Measurements from ENCODE around the gene GATD1. TPM values are rescaled to one million over a fixed set of nuclear protein-coding genes. Genes with fewer than 3 reads are reported as not detected.
A peak's percentile ranks its signal among the peaks of the same experiment; 100 is the strongest.

GATD1 gene
- total RNA-seq, 1 donor from 2014 or later, result 81.7 TPM

DNA sequence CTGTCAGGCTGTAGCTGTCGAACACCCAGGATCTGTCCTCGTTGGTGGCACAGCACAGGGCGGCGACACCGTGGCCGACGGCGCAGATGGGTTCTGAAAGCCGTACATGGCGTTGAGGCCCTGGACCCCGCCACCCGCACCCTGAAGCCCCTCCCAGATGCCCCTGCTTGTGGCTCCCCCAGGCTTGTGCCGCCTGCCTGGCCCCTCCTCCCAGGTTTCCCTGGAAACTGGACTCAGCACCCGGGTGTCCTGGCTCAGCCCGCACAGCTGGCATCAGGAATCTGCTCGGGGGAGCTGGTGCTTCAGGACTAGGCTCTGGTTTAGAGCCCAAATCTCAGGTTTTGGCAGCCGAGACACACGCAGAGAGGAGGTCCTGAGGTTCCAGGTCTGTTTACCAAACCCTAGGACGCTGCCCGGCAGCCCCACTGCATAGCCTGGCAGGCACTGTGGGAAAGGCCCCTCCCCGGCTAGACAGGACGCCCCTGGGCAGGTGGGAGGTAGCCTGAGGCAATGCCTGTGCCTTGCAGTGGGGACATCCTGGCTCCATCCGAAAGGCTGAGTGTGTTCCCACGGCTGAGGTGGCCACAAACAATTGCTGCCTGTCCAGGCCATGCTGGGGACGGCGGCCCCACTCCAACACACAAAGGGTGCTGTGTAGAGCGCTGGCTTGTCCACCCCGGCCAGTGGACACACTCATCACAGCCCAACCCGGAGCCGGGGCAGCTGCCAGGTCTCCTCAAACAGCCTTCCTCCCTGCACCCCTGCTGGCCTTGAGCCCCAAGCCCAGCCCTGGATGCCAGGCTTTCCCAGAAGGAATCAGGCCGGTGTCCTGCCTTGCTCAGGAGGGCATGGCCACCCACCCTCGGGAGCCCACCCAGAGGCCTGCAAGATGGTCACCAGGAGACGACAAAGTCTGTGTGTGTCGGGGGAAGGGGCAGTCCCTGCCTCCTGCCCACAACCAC lies 4.6 kb downstream of the GATD1 start:
- Mint-ChIP-seq H3K27me3 (no peaks in the 10 kb centered on the region), H3K4me3 (no peak overlapping the region), H3K4me1 (peaks cover 10% of the 10 kb centered on the region), H3K27ac (no peak overlapping the region), H3K9me3 (no peaks in the 10 kb centered on the region), H3K36me3 (ENCODE audit: low read depth) (peaks cover 15% of the 10 kb centered on the region)
- DNase-seq, result peak; percentile 54
- intact Hi-C loops (cut with micrococcal nuclease), result no loop called here

DNA sequence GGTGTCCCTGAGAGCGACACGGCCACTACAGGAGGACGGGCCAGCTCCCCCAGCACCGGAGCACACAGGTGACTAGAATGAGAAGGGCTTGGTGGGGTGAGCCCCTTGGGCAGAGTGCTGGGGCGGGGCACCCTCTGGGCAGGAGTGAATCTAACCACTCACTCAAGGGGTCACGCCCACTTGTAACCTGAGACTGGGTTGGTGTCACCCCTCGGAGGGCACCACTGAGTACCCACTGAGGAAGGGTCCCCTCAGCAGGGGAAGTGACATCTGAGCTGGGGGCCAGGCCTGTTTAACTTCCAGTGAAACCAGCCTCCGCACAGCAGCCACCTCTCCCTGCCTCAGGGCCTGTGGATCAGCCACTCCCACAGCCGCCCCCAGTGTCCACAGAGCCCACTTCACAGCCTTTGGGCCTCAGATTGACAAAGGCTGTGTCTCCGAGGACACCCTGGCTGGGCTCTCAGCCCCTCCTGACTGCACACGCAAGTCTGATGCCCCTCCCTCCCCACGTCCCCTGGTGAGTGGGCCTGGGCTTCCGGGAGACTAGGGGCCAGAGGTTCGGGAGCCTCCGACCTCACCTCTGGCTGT lies 5.6 kb downstream of the GATD1 start:
- Mint-ChIP-seq H3K4me3 (no peak overlapping the region), H3K4me1 (peaks cover 15% of the 10 kb centered on the region), H3K27ac (no peak overlapping the region), H3K9me3 (no peaks in the 10 kb centered on the region), H3K27me3 (no peaks in the 10 kb centered on the region), H3K36me3 (ENCODE audit: low read depth) (peaks cover 24% of the 10 kb centered on the region)
- DNase-seq, result no peak
- intact Hi-C loops (cut with micrococcal nuclease), result no loop called here

DNA sequence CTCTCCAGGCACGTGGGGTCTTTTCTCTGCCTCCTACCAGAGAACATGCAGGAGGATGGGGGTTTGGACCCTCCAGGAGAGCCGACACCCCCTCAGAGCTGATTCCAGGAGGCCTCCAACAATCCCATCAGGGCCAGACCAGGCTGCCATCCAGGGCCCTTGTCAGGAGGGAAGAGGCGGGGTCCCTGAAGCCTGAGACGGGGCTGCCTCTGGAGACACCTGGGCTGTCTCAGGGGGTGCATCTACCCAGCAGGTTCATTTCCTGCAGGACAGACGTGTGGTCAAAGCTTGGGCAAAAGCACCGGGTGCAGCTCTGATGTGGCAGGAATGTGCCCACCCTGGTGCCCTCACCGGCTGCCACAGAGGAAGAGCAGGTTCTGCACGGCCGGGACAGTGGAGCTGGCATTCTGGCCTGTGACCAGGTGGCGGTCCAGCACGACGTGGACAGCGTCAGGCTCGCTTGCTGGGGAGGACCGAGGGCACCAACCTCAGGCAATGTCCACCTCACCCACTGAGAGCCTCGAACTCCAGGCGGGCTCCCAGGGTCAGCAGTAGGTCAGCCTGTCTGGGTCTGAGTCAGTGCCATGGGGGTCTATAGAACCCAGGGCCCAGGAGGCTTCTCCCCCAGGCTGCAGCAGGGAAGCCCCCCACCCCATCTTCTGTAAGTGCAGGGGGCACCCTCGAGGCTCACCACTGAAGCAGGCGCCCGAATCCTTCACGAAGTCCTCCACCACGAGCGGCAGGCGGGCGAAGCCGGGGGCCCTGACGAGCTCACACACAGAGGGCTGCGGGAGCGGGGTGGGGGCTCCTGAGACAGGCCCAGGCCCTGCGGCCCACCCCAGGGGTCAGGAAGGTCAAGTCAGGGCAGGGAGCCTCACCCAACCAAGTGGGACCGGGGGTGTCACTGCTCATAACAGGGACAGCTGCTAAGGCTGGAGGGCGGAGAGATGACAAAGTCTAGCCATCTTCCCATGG lies 6.4 kb downstream of the GATD1 start:
- H3K4me1 Mint-ChIP-seq, result peaks cover 12% of the 10 kb centered on the region
- H3K4me3 Mint-ChIP-seq, result no peak overlapping the region
- no peaks in the 10 kb centered on the region for H3K9me3 Mint-ChIP-seq
- peak; percentile 55 for DNase-seq
- no peaks in the 10 kb centered on the region for H3K27me3 Mint-ChIP-seq
- intact Hi-C loops (cut with micrococcal nuclease), result no loop called here
- no peak overlapping the region for H3K27ac Mint-ChIP-seq
- peaks cover 24% of the 10 kb centered on the region for H3K36me3 Mint-ChIP-seq (ENCODE audit: low read depth)

DNA sequence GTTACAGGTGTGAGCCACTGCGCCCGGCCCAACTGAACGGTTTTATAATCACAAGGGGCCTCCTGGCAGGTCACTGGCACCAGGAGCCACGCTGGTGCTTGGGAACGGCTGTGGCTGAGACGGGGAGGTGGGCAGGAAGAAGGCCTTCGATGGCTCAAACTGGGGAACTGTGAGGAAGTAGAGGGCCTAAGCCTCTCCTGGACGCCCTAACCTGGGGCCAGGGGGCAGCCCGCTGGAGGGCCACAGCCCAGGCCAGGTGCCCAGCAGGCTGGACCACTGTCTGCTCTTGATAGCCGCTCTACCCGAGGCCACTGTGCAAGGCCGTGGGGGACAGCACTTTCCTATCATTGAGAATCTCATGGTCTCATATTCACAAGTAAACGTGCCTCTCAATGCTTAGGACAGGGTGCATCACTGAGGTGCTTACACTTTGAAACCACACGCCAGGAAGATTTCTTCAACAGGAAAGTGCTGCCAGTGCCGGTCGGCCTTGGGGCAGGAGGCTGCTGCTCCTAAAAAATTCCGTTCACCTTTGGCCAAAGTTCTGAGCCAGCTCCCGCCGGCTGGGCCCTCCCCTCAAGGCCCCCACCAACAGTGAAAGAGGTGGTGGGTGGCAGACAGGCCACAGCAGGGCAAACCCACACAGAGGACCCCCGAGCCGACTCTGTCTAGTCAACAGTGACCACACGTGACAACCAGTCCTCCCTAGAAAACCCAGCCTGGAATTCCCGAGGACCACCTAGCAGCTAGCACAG lies 7.2 kb downstream of the GATD1 start:
- H3K36me3 Mint-ChIP-seq (ENCODE audit: low read depth), result peaks cover 26% of the 10 kb centered on the region
- H3K9me3 Mint-ChIP-seq, result no peaks in the 10 kb centered on the region
- peaks cover 8% of the 10 kb centered on the region for H3K4me1 Mint-ChIP-seq
- no peak for DNase-seq
- H3K27me3 Mint-ChIP-seq, result no peaks in the 10 kb centered on the region
- intact Hi-C loops (cut with micrococcal nuclease), result no loop called here
- no peak overlapping the region for H3K4me3 Mint-ChIP-seq
- no peak overlapping the region for H3K27ac Mint-ChIP-seq

DNA sequence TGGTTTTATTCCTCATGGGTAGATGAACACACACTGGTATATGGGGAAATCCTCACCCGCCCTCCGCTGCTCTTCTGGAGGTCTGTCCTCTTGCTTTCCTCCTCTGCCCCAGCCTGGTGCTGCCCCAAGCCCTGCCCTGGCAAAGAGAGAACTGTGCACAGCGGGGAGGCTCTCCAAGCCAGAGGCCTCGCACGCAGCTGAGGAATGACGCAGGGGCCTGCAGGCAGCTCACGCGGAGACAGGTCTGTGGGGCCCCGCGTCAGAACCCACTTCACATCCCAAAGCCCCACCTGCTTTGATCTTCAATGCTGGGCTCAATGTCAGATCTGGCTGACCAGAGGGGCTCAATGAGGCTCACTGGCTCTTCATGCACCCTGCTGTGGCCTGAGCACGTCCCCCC lies 10.0 kb downstream of the GATD1 start:
- H3K36me3 Mint-ChIP-seq (ENCODE audit: low read depth), result peaks cover 40% of the 10 kb centered on the region
- peaks cover 9% of the 10 kb centered on the region for H3K4me1 Mint-ChIP-seq
- no peak overlapping the region for H3K4me3 Mint-ChIP-seq
- no peaks in the 10 kb centered on the region for H3K9me3 Mint-ChIP-seq
- H3K27me3 Mint-ChIP-seq, result no peaks in the 10 kb centered on the region
- no peak overlapping the region for H3K27ac Mint-ChIP-seq
- intact Hi-C loops (cut with micrococcal nuclease), result no loop called here
- DNase-seq, result no peak

DNA sequence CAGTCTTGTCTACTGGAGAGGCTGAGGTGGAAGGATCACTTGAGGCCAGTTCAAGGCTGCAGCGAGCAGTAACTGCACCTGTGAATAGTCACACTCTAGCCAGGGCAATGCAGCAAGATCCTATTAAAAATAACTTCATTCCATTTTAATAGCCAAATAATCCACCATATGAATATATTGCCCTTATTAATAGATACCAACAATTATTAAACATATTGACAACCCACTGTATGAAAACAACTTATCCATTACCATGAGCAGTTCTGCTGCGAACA lies 10.4 kb downstream of the GATD1 start:
- Mint-ChIP-seq H3K27ac (peak overlapping the region; percentile 34), H3K36me3 (ENCODE audit: low read depth) (peaks cover 41% of the 10 kb centered on the region), H3K4me3 (no peak overlapping the region), H3K4me1 (peaks cover 9% of the 10 kb centered on the region), H3K9me3 (no peaks in the 10 kb centered on the region), H3K27me3 (no peaks in the 10 kb centered on the region)
- no peak for DNase-seq
- intact Hi-C loops (cut with micrococcal nuclease), result no loop called here

DNA sequence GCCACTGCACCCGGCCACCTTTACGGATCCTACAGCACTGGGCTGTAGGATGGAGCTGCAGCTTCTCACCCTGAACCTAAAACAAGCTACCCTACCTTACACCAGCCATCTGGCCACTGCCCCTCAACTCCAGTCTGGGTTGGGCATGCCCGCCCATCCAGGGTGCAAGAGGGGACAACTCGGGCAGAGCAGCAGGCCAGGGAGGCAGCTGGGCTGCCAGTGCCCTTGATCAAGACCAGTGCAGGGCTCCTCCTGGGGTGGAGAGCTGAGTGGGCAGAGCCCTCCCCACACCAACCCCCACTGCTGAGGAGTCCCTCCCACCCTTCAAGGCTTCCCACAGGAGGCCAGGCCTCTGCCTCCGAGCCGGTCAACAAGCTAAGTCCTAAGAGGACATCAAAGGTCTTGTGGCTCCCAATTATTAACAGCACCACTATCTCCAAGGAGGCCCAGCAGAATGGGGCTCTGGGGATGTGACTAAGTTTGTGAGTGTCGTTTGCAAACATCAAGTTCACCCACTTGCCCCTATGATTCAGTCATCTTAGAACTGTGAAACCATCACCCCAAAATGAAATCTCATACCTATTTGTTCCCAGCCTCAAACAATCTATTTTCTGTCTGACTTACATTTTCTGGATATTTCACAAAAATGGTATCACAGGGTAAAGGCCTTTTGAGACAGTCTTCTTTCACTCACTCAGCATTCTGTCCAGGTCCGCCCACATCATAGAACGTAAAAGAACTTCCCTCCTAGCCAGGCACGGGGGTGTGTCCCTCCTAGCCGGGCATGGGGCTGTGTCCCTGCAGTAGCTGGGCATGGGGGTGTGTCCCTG lies 11.0 kb downstream of the GATD1 start:
- intact Hi-C loops (cut with micrococcal nuclease), result no loop called here
- H3K36me3 Mint-ChIP-seq (ENCODE audit: low read depth), result peaks cover 46% of the 10 kb centered on the region
- DNase-seq, result no peak
- H3K4me3 Mint-ChIP-seq, result no peak overlapping the region
- peak overlapping the region; percentile 34 for H3K27ac Mint-ChIP-seq
- peaks cover 9% of the 10 kb centered on the region for H3K4me1 Mint-ChIP-seq
- H3K9me3 Mint-ChIP-seq, result no peaks in the 10 kb centered on the region
- H3K27me3 Mint-ChIP-seq, result no peaks in the 10 kb centered on the region

DNA sequence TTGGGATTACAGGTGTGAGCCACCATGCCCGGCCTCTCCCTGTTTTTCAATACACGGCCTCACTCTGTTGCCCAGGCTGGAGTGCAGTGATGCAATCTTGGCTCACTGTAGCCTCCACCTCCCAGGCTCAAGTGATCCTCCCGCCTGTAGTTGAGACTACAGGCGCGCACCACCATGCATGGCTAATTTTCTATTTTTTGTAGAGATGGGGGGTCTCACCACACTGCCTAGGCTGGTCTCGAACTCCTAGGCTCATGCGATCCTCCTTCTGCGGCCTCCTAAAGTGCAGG lies 11.5 kb downstream of the GATD1 start:
- no peaks in the 10 kb centered on the region for H3K27me3 Mint-ChIP-seq
- no peak overlapping the region for H3K4me3 Mint-ChIP-seq
- no peak for DNase-seq
- H3K9me3 Mint-ChIP-seq, result no peaks in the 10 kb centered on the region
- no peak overlapping the region for H3K27ac Mint-ChIP-seq
- H3K4me1 Mint-ChIP-seq, result peaks cover 9% of the 10 kb centered on the region
- intact Hi-C loops (cut with micrococcal nuclease), result no loop called here
- peaks cover 47% of the 10 kb centered on the region for H3K36me3 Mint-ChIP-seq (ENCODE audit: low read depth)

DNA sequence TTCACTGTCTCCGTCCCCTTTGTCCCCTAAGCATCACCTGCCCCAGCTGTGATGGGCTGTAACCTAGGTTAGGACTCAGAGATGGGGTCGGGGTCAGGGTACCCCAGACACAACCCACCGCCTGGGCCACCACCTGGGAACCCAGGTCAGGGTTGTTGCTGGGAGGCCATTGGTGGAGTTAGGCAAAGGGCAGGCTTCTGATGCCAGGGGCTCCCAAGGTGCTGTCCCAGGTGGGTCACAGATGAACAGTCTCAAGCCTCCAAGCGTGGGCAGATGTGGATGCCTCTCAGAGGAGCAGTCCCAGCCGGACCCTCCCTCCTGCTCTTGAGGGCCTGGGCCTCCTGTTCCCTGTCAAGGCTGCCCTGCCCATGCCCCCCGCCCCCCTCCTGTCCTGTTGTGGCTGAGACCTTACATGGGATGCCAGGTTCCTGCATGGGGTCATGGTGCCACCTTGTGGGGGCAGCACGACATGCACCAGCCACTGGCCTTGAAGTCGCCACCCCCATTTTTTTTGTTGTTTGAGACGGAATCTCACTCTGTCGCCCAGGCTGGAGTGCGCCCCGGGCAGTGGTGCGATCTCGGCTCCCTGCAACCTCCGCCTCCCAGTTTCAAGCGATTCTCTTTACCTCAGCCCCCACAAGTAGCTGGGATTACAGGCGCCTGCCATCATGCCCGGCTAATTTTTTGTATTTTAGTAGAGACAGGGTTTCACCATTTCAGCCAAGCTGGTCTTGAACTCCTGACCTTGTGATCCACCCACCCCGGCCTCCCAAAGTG lies 12.1 kb downstream of the GATD1 start:
- Mint-ChIP-seq H3K27ac (no peak overlapping the region), H3K4me1 (peaks cover 10% of the 10 kb centered on the region), H3K9me3 (no peaks in the 10 kb centered on the region), H3K4me3 (no peak overlapping the region), H3K36me3 (ENCODE audit: low read depth) (peaks cover 47% of the 10 kb centered on the region), H3K27me3 (no peaks in the 10 kb centered on the region)
- peak; percentile 87 for DNase-seq
- intact Hi-C loops (cut with micrococcal nuclease), result no loop called here

DNA sequence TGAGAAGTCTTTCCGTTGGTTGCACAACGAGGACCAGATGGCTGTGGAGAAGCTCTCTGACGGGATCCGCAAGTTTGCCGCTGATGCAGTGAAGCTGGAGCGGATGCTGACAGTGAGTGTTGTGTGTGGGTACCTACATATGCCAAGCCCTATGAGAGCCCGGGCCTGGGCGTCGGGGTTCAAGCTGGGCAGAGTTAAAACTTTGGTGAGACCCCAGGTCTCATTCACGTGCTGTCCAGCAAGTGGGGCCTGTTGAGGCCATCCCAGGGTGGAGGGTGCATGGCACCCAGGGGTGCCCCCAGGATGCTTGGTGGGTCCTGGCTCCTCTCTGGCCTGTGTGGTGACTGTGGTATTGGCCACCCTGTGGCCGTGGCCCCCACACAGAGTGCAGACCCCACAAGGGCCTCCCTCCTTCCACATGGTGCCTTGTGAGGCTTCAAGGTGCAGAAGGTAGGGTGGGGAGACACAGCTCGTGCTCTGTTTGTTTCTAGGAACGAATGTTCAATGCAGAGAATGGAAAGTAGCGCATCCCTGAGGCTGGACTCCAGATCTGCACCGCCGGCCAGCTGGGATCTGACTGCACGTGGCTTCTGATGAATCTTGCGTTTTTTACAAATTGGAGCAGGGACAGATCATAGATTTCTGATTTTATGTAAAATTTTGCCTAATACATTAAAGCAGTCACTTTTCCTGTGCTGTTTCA lies 12.8 kb downstream of the GATD1 start:
- DNase-seq, result no peak
- Mint-ChIP-seq H3K9me3 (no peaks in the 10 kb centered on the region), H3K27me3 (no peaks in the 10 kb centered on the region), H3K4me1 (peaks cover 15% of the 10 kb centered on the region), H3K27ac (no peak overlapping the region), H3K4me3 (no peak overlapping the region), H3K36me3 (ENCODE audit: low read depth) (peaks cover 46% of the 10 kb centered on the region)
- intact Hi-C loops (cut with micrococcal nuclease), result no loop called here

DNA sequence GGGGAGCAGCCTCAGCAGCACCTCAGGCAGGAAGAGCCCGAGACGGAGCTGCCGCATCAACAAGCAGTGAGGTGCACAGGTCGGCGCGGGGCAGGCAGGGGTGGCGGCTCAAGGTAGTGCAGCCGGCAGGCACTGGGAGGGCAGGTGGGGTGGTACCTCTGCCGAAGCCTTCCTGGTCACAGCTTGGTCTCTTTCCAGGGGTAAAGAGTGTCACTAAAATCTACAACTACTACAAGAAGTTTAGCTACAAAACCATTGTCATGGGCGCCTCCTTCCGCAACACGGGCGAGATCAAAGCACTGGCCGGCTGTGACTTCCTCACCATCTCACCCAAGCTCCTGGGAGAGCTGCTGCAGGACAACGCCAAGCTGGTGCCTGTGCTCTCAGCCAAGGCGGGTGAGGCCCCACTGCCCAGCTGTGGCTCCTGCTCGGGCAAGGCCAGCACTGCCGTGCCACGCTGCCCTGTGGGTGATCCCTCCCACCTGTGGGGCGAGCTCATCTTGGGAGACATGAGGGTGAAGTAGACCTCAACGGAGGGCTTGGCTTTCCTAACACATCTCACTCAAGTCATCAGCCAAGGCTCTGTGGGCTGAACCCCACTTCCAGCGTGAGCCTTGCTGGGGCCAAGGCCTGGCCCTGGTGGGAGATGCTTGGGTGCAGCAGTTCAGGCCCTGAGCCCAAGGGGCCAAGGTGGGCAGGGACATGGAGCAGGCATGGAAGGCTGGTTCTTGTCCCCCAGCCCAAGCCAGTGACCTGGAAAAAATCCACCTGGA lies 13.6 kb downstream of the GATD1 start:
- Mint-ChIP-seq H3K9me3 (no peaks in the 10 kb centered on the region), H3K27ac (peak overlapping the region; percentile 53), H3K4me3 (no peak overlapping the region), H3K4me1 (peaks cover 15% of the 10 kb centered on the region), H3K27me3 (no peaks in the 10 kb centered on the region), H3K36me3 (ENCODE audit: low read depth) (peaks cover 47% of the 10 kb centered on the region)
- intact Hi-C loops (cut with micrococcal nuclease), result no loop called here
- no peak for DNase-seq

Measured in activated CD4-positive, alpha-beta T cell treated with anti-CD3 and anti-CD28 coated beads, Interleukin-2, amount 10 ng/mL, durations not matched to agents 24 days and 14 days (primary cell).